Small intestine (tissue), 7 donors: ENCODE results near the gene RGS3. TPM values are rescaled to one million over a fixed set of nuclear protein-coding genes. Genes with fewer than 3 reads are reported as not detected.

Source experiments
- DNase-seq, 2 donors: peaks; one replicate each; pipeline versions ENCODE4 v3.0.0 to v3.0.0-alpha.2; 2013
- FAIRE-seq: peaks from 2 replicates; lab custom pipeline; 2012; peaks lifted over from hg19 to GRCh38; lab: Jason Lieb, UNC
- H3K27ac ChIP-seq, 3 donors: one replicate each; pipeline ENCODE4 v1.5.1; 2013; ENCODE audit warnings: low read length in 2 of 3, mild to moderate bottlenecking in 2 of 3, control low read depth in 1 of 3, inconsistent platforms in 1 of 3, low read depth in 1 of 3, moderate library complexity in 1 of 3
- H3K27me3 ChIP-seq, 3 donors: one replicate each; pipeline ENCODE4 v1.6.1; 2013; ENCODE audit warnings: low read length in 3 of 3, inconsistent platforms in 1 of 3; ENCODE audit not compliant: control insufficient read depth in 3 of 3, insufficient read depth in 3 of 3
- H3K36me3 ChIP-seq, 3 donors: one replicate each; pipeline ENCODE4 v1.6.1; 2013; ENCODE audit warnings: low read length in 3 of 3, inconsistent platforms in 1 of 3, low read depth in 1 of 3, mild to moderate bottlenecking in 1 of 3, moderate library complexity in 1 of 3; ENCODE audit not compliant: control insufficient read depth in 3 of 3, insufficient read depth in 2 of 3
- H3K4me1 ChIP-seq, 3 donors: one replicate each; pipeline ENCODE4 v1.6.1; 2013; ENCODE audit warnings: low read length in 2 of 3, inconsistent platforms in 1 of 3, low read depth in 1 of 3, mild to moderate bottlenecking in 1 of 3, moderate library complexity in 1 of 3; ENCODE audit not compliant: control insufficient read depth in 3 of 3, insufficient read depth in 2 of 3
- H3K4me3 ChIP-seq, 3 donors: one replicate each; pipeline ENCODE4 v1.5.1; 2013; ENCODE audit warnings: low read length in 3 of 3, control low read depth in 1 of 3, inconsistent platforms in 1 of 3, low read depth in 1 of 3, mild to moderate bottlenecking in 1 of 3, moderate library complexity in 1 of 3
- H3K9me3 ChIP-seq, 2 donors: one replicate each; pipeline ENCODE4 v1.6.1; 2013; ENCODE audit warnings: low read depth in 1 of 2, low read length in 1 of 2; ENCODE audit not compliant: control insufficient read depth in 2 of 2, insufficient read depth in 1 of 2
- WGBS, 3 donors: extraction: QIAGEN DNeasy Blood & Tissue Kit; methylation state at CpG; one replicate each; pipeline ENCODE4 v1.1.7; 2013; 5-methylcytosine and 5-hydroxymethylcytosine counted together
- polyA plus RNA-seq, 4 donors: library from polyadenylated mRNA; stranded (reverse) in 3 of 4; unstranded in 1 of 4; fragments of 200-250 nt in 3 of 4; fragments of 120-200 nt in 1 of 4; gene quantifications; one replicate each; pipeline versions ENCODE4 v1.2.1 to v1.2.3, GENCODE V29; 2013
- donor health status: healthy with polysubstance abuse.
- donor health status: control.
- donor health status: control.
- donor health status: Bipolar disorder and iron deficiency.
- donor health status: healthy.

Gene RGS3
- polyA plus RNA-seq, 4 donors: 23.0 to 37.0 (median 26.4) TPM

- 48 to 57% (median 52%) methylated on average over 10 of the region's 10 CpGs for WGBS, 3 donors
- Histone ChIP-seq H3K27ac (peak overlapping the region in 2 of 3 donors; percentile 41 to 52), H3K4me1 (peaks cover 4 to 46% (median 9%) of the 10 kb centered on the region in 3 donors), H3K36me3 (peaks cover 2 to 80% (median 4%) of the 10 kb centered on the region in 3 donors), H3K27me3 (no peaks in the 10 kb centered on the region), H3K9me3 (no peaks in the 10 kb centered on the region), H3K4me3 (no peak overlapping the region)
- peak in 1 of 2 donors; percentile 47 for DNase-seq
- FAIRE-seq: no peak
These were observed 48.6 kb downstream of the RGS3 start for GRCh38 chr9:113511856-113512761.

- FAIRE-seq (no peak), DNase-seq (no peak)
- WGBS, 3 donors: 68 to 80% (median 72%) methylated on average over 8 of the region's 8 CpGs
- H3K27me3 ChIP-seq: no peaks in the 10 kb centered on the region
- H3K4me1 ChIP-seq: peaks cover 4 to 37% (median 9%) of the 10 kb centered on the region in 3 donors
- peak overlapping the region in 1 of 3 donors; percentile 5 for H3K27ac ChIP-seq
- no peaks in the 10 kb centered on the region for H3K9me3 ChIP-seq
- H3K4me3 ChIP-seq: no peak overlapping the region
- H3K36me3 ChIP-seq: peaks cover 2 to 80% (median 4%) of the 10 kb centered on the region in 3 donors
These were observed 49.6 kb downstream of the RGS3 start for GRCh38 chr9:113513111-113513510.

- peaks cover 6 to 37% (median 9%) of the 10 kb centered on the region in 3 donors for H3K4me1 ChIP-seq
- H3K27ac ChIP-seq: peak overlapping the region in 1 of 3 donors; percentile 5
- no peak for FAIRE-seq
- no peaks in the 10 kb centered on the region for H3K9me3 ChIP-seq
- H3K36me3 ChIP-seq: peaks cover 2 to 80% (median 4%) of the 10 kb centered on the region in 3 donors
- H3K4me3 ChIP-seq: no peak overlapping the region
- DNase-seq: no peak
- 66 to 85% (median 81%) methylated on average over 2 of the region's 2 CpGs for WGBS, 3 donors
- no peaks in the 10 kb centered on the region for H3K27me3 ChIP-seq
These were observed 50.0 kb downstream of the RGS3 start for GRCh38 chr9:113513536-113513935.

GRCh38 chr9:113514061-113514460 lies 50.5 kb downstream of the RGS3 start:
- Histone ChIP-seq H3K36me3 (peaks cover 2 to 79% (median 4%) of the 10 kb centered on the region in 3 donors), H3K27ac (no peak overlapping the region), H3K27me3 (no peaks in the 10 kb centered on the region), H3K4me3 (no peak overlapping the region), H3K9me3 (no peaks in the 10 kb centered on the region), H3K4me1 (peaks cover 8 to 39% (median 10%) of the 10 kb centered on the region in 3 donors)
- DNase-seq (no peak), FAIRE-seq (no peak)
- WGBS, 3 donors: 95 to 97% (median 96%) methylated on average over 12 of the region's 12 CpGs

- H3K27ac ChIP-seq: no peak overlapping the region
- 69 to 83% (median 82%) methylated on average over 6 of the region's 6 CpGs for WGBS, 3 donors
These were observed 51.2 kb downstream of the RGS3 start for GRCh38 chr9:113514748-113515147.

GRCh38 chr9:113515862-113516261 lies 52.3 kb downstream of the RGS3 start:
- Histone ChIP-seq H3K9me3 (no peaks in the 10 kb centered on the region), H3K27ac (peak overlapping the region in 1 of 3 donors; percentile 41), H3K36me3 (peaks cover 2 to 74% (median 4%) of the 10 kb centered on the region in 3 donors), H3K4me3 (no peak overlapping the region), H3K27me3 (no peaks in the 10 kb centered on the region), H3K4me1 (peaks cover 15 to 54% (median 21%) of the 10 kb centered on the region in 3 donors)
- 48 to 63% (median 56%) methylated on average over 4 of the region's 4 CpGs for WGBS, 3 donors
- DNase-seq: peak in 1 of 2 donors; percentile 53
- no peak for FAIRE-seq

More at GRCh38 chr9:113514748-113515147, 51.2 kb downstream of the RGS3 start:
- H3K4me3 ChIP-seq: no peak overlapping the region
- H3K4me1 ChIP-seq: peaks cover 12 to 45% (median 13%) of the 10 kb centered on the region in 3 donors
- H3K36me3 ChIP-seq: peaks cover 2 to 75% (median 4%) of the 10 kb centered on the region in 3 donors
- no peaks in the 10 kb centered on the region for H3K27me3 ChIP-seq
- no peak for DNase-seq
- no peaks in the 10 kb centered on the region for H3K9me3 ChIP-seq
- no peak for FAIRE-seq

- peak in 1 of 2 donors; percentile 59 for DNase-seq
- Histone ChIP-seq H3K27me3 (no peaks in the 10 kb centered on the region), H3K4me1 (peaks cover 11 to 53% (median 27%) of the 10 kb centered on the region in 3 donors), H3K9me3 (no peaks in the 10 kb centered on the region), H3K4me3 (peak overlapping the region in 1 of 3 donors; percentile 40), H3K36me3 (peaks cover 2 to 67% (median 4%) of the 10 kb centered on the region in 3 donors), H3K27ac (peak overlapping the region in 2 of 3 donors; percentile 76 to 99)
- no peak for FAIRE-seq
- 63 to 84% (median 70%) methylated on average over 8 of the region's 8 CpGs for WGBS, 3 donors
These were observed 53.5 kb downstream of the RGS3 start for GRCh38 chr9:113516840-113517577.
